SK-N-SH (cell line): ENCODE data around the gene FRY. TPM values are rescaled to one million over a fixed set of nuclear protein-coding genes. Genes with fewer than 3 reads are reported as not detected.

Source experiments
- CTCF ChIA-PET: fragments of 300-600, 350-600 bp; formaldehyde crosslinking; extraction: SDS; loops from one replicate; lab custom pipeline; 2021; lab: Yijun Ruan, JAX
- POLR2A ChIA-PET: fragments of 350-600 bp; sonication (Branson Sonifier 250); formaldehyde crosslinking; extraction: SDS; loops from one replicate; lab custom pipeline; 2020; ENCODE audit warnings: antibody characterized with exemption, inconsistent platforms; lab: Yijun Ruan, JAX
- DNase-seq: peaks from one replicate; pipeline ENCODE4 v3.0.0; 2012
- H2AFZ ChIP-seq: fragments of 200-600 bp; sonication (generic); 2 replicates; pipeline ENCODE4 v1.8.1; 2016; ENCODE audit warnings: antibody characterized with exemption, mild to moderate bottlenecking, low read depth
- H3F3A ChIP-seq: fragments of 200-600 bp; sonication (generic); replicated peaks from 2 replicates; pipeline ENCODE3; 2016; ENCODE audit warnings: antibody characterized with exemption, mild to moderate bottlenecking; ENCODE audit not compliant: insufficient read depth
- H3K27ac ChIP-seq, 2 experiments: fragments of 200-500 bp in 1 of 2; fragments of 200-600 bp in 1 of 2; sonication (Bioruptor generic) in 1 of 2; sonication (generic), shearing (Covaris generic) in 1 of 2; 2 replicates each; pipeline versions ENCODE4 v1.5.1 to v1.6.1; 2014 to 2016; ENCODE audit warnings: low read depth in 2 of 2, inconsistent platforms in 1 of 2, low read length in 1 of 2, mild to moderate bottlenecking in 1 of 2, mixed read lengths in 1 of 2
- H3K27me3 ChIP-seq: fragments of 200-600 bp; sonication (generic), shearing (Covaris generic); 2 replicates; pipeline ENCODE4 v1.6.1; 2016; ENCODE audit warnings: mixed run types; ENCODE audit not compliant: insufficient read depth
- H3K36me3 ChIP-seq, 2 experiments: fragments of 200-500 bp in 1 of 2; fragments of 200-600 bp in 1 of 2; sonication (Bioruptor generic) in 1 of 2; sonication (generic) in 1 of 2; replicated peaks in 1 of 2; 2 replicates each; pipeline versions ENCODE3 to v1.5.1; 2014 to 2016; ENCODE audit warnings: low read length in 1 of 2, mild to moderate bottlenecking in 1 of 2; ENCODE audit not compliant: insufficient read depth in 2 of 2, control insufficient read depth in 1 of 2
- H3K4me1 ChIP-seq, 2 experiments: fragments of 200-500 bp in 1 of 2; fragments of 200-600 bp in 1 of 2; sonication (Bioruptor generic) in 1 of 2; sonication (generic), shearing (Covaris generic) in 1 of 2; 2 replicates each; pipeline versions ENCODE4 v1.5.1 to v1.6.1; 2014 to 2016; ENCODE audit warnings: low read depth in 1 of 2, low read length in 1 of 2, mixed run types in 1 of 2; ENCODE audit not compliant: insufficient read depth in 2 of 2, control insufficient read depth in 1 of 2
- H3K4me2 ChIP-seq: fragments of 200-600 bp; sonication (generic), shearing (Covaris generic); 2 replicates; pipeline ENCODE4 v1.6.1; 2017; ENCODE audit warnings: mixed run types
- H3K4me3 ChIP-seq, 2 experiments: fragments of 200-500 bp in 1 of 2; fragments of 200-600 bp in 1 of 2; sonication (Bioruptor generic) in 1 of 2; sonication (generic), shearing (Covaris generic) in 1 of 2; 2 replicates each; pipeline versions ENCODE4 v1.5.1 to v1.8.1; 2014 to 2016; ENCODE audit warnings: low read depth in 2 of 2, inconsistent platforms in 1 of 2, low read length in 1 of 2, mild to moderate bottlenecking in 1 of 2, mixed read lengths in 1 of 2, moderate library complexity in 1 of 2
- H3K79me2 ChIP-seq: fragments of 200-600 bp; sonication (generic); 2 replicates; pipeline ENCODE4 v1.8.1; 2017; ENCODE audit warnings: mild to moderate bottlenecking; ENCODE audit not compliant: insufficient read depth
- H3K9ac ChIP-seq: fragments of 200-600 bp; sonication (generic); 2 replicates; pipeline ENCODE4 v1.6.1; 2017; ENCODE audit warnings: mixed run types
- H3K9me2 ChIP-seq: fragments of 200-600 bp; sonication (generic); 2 replicates; pipeline ENCODE4 v1.6.1; 2017; ENCODE audit warnings: mixed run types
- H3K9me3 ChIP-seq: fragments of 200-600 bp; sonication (generic); 2 replicates; pipeline ENCODE4 v1.6.1; 2017; ENCODE audit warnings: mixed run types, mild to moderate bottlenecking, moderate library complexity
- H4K20me1 ChIP-seq: fragments of 200-600 bp; sonication (generic); 2 replicates; pipeline ENCODE4 v1.6.1; 2017; ENCODE audit warnings: mild to moderate bottlenecking, mixed run types; ENCODE audit not compliant: insufficient read depth
- CHD2 ChIP-seq: fragments of 150-350 bp; IDR thresholded peaks from 2 replicates; pipeline ENCODE4 v1.6.1; 2018; ENCODE audit warnings: low read length; ENCODE audit not compliant: partially characterized antibody
- CTCF ChIP-seq: fragments of 200-600 bp; sonication (generic); IDR thresholded peaks from 2 replicates; pipeline ENCODE4 v1.6.1; 2017; ENCODE audit warnings: antibody characterized with exemption, mild to moderate bottlenecking, moderate library complexity
- ELF1 ChIP-seq: IDR thresholded peaks from 2 replicates; pipeline ENCODE4 v1.4.0; 2012
- EP300 ChIP-seq, 2 experiments: IDR thresholded peaks; 2 replicates each; pipeline versions ENCODE4 v1.4.0 to v1.6.1; 2012; ENCODE audit warnings: borderline replicate concordance in 1 of 2, low read depth in 1 of 2, low read length in 1 of 2
- FOSL2 ChIP-seq: IDR thresholded peaks from 2 replicates; pipeline ENCODE4 v1.4.0; 2012; ENCODE audit warnings: low read depth, mild to moderate bottlenecking, moderate library complexity, borderline replicate concordance
- FOXJ3 ChIP-seq: sonication (generic); formaldehyde crosslinking; IDR thresholded peaks from 2 replicates; pipeline ENCODE4 v1.5.1; 2020; ENCODE audit warnings: mild to moderate bottlenecking, missing genetic modification reagents
- GABPA ChIP-seq: IDR thresholded peaks from 2 replicates; pipeline ENCODE4 v1.4.0; 2012; ENCODE audit warnings: low read depth, mild to moderate bottlenecking
- GATA2 ChIP-seq: sonication (generic); formaldehyde crosslinking; IDR thresholded peaks from 2 replicates; pipeline ENCODE4 v1.5.0; 2020; ENCODE audit warnings: mild to moderate bottlenecking, missing genetic modification reagents
- JUND ChIP-seq: IDR thresholded peaks from 2 replicates; pipeline ENCODE4 v1.4.0; 2012
- MAX ChIP-seq: IDR thresholded peaks from 2 replicates; pipeline ENCODE4 v1.4.0; 2012; ENCODE audit warnings: low read depth
- NFIC ChIP-seq: IDR thresholded peaks from 2 replicates; pipeline ENCODE4 v1.4.0; 2012; ENCODE audit warnings: borderline replicate concordance
- POLR2AphosphoS5 ChIP-seq: IDR thresholded peaks from 2 replicates; pipeline ENCODE4 v1.6.1; 2012; ENCODE audit warnings: low read depth, low read length
- RAD21 ChIP-seq: IDR thresholded peaks from 2 replicates; pipeline ENCODE4 v1.6.1; 2012; ENCODE audit warnings: mild to moderate bottlenecking, low read length
- RFX5 ChIP-seq: IDR thresholded peaks from 2 replicates; pipeline ENCODE4 v1.6.1; 2012; ENCODE audit warnings: mild to moderate bottlenecking, improper control_type of control experiment, low read length
- TAF1 ChIP-seq: IDR thresholded peaks from 2 replicates; pipeline ENCODE4 v1.6.1; 2012; ENCODE audit warnings: low read depth, mild to moderate bottlenecking, low read length, moderate library complexity, borderline replicate concordance
- WGBS: methylation state at CpG from one replicate; pipeline ENCODE4 v1.1.6; 2017; ENCODE audit warnings: low lambda C conversion rate; 5-methylcytosine and 5-hydroxymethylcytosine counted together
- polyA plus RNA-seq, 3 experiments: library from polyadenylated mRNA; depleted of rRNA; stranded (reverse); fragments of >200 nt; gene quantifications; 2 replicates each; pipeline ENCODE4 v1.2.3, GENCODE V29; 2012
- TF ChIP-seq, protein P1 (sequence below): IDR thresholded peaks from 2 replicates; pipeline ENCODE4 v1.6.1; 2012; ENCODE audit warnings: mild to moderate bottlenecking, low read depth, low read length, moderate library complexity

FRY gene
- polyA plus RNA-seq, 1 of the 3 experiments (the other 2 are of a cell fraction) = 1.4 TPM

GRCh38 chr13:32035716-32036115, 4.1 kb downstream of the FRY start:
- no peak for DNase-seq
- Histone ChIP-seq H3K36me3 (no peaks in the 10 kb centered on the region), H3K4me2 (no peak overlapping the region), H3K9ac (no peak overlapping the region), H3K4me3 (no peak overlapping the region), H3F3A (peaks cover 6% of the 10 kb centered on the region), H4K20me1 (no peaks in the 10 kb centered on the region), H3K9me2 (no peaks in the 10 kb centered on the region), H3K27me3 (no peaks in the 10 kb centered on the region), H2AFZ (no peak overlapping the region), H3K27ac (no peak overlapping the region), H3K79me2 (no peaks in the 10 kb centered on the region), H3K9me3 (no peaks in the 10 kb centered on the region), H3K4me1 (peaks cover 0 to 15% of the 10 kb centered on the region in 2 experiments; a peak in 2 of 4 replicates)
- no peak for TF ChIP-seq RAD21
- no peak for TF ChIP-seq MAX
- no peak for TF ChIP-seq TAF1
- TF ChIP-seq ELF1 = no peak
- TF ChIP-seq POLR2AphosphoS5 = no peak
- TF ChIP-seq, protein P1, sequence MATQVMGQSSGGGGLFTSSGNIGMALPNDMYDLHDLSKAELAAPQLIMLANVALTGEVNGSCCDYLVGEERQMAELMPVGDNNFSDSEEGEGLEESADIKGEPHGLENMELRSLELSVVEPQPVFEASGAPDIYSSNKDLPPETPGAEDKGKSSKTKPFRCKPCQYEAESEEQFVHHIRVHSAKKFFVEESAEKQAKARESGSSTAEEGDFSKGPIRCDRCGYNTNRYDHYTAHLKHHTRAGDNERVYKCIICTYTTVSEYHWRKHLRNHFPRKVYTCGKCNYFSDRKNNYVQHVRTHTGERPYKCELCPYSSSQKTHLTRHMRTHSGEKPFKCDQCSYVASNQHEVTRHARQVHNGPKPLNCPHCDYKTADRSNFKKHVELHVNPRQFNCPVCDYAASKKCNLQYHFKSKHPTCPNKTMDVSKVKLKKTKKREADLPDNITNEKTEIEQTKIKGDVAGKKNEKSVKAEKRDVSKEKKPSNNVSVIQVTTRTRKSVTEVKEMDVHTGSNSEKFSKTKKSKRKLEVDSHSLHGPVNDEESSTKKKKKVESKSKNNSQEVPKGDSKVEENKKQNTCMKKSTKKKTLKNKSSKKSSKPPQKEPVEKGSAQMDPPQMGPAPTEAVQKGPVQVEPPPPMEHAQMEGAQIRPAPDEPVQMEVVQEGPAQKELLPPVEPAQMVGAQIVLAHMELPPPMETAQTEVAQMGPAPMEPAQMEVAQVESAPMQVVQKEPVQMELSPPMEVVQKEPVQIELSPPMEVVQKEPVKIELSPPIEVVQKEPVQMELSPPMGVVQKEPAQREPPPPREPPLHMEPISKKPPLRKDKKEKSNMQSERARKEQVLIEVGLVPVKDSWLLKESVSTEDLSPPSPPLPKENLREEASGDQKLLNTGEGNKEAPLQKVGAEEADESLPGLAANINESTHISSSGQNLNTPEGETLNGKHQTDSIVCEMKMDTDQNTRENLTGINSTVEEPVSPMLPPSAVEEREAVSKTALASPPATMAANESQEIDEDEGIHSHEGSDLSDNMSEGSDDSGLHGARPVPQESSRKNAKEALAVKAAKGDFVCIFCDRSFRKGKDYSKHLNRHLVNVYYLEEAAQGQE = no peak
- TF ChIP-seq FOSL2 = no peak
- TF ChIP-seq GABPA = no peak
- TF ChIP-seq EP300 (IDR thresholded peaks at IDR 0.05; ENCODE audit: borderline replicate concordance in 1 of 2, low read depth in 1 of 2, low read length in 1 of 2) = no peak
- TF ChIP-seq CTCF = no peak
- no peak for TF ChIP-seq JUND
- TF ChIP-seq FOXJ3 = no peak
- no peak for TF ChIP-seq RFX5
- TF ChIP-seq NFIC = no peak
- no peak for TF ChIP-seq GATA2 (CRISPR knock-in tag)
- no peak for TF ChIP-seq CHD2
- ChIA-PET POLR2A (no interaction called here), CTCF (interaction anchor here (1.0 kb wide), 1 partner anchor 126 kb away, joined by 3 read pairs; no protein-coding TSS in a partner anchor)
- 89% methylated on average over 2 of the region's 2 CpGs for WGBS
